Adrenal gland (tissue), 5 donors: Measurements from ENCODE around the gene SPATA16.

Experiments
- POLR2A ChIP-seq, 2 donors: fragments of 450-650 bp; IDR thresholded peaks; one replicate each; pipeline ENCODE4 v1.6.1; 2017; ENCODE audit warnings: antibody characterized with exemption in 2 of 2, mild to moderate bottlenecking in 2 of 2, moderate library complexity in 1 of 2
- TF ChIP-seq, protein P1 (sequence below), 6 experiments: fragments of 450-650 bp in 4 of 6; fragments of 200-600 bp in 2 of 6; sonication (generic) in 1 of 6; IDR thresholded peaks; 1 replicate in 5 of 6; 2 replicates in 1 of 6; pipeline versions ENCODE4 v1.5.1 to v1.8.0; 2016 to 2021; ENCODE audit warnings: antibody characterized with exemption in 6 of 6, mild to moderate bottlenecking in 2 of 6, moderate library complexity in 1 of 6
- donor health status: DM: no; HTN: no; CAD: no.

DNA sequence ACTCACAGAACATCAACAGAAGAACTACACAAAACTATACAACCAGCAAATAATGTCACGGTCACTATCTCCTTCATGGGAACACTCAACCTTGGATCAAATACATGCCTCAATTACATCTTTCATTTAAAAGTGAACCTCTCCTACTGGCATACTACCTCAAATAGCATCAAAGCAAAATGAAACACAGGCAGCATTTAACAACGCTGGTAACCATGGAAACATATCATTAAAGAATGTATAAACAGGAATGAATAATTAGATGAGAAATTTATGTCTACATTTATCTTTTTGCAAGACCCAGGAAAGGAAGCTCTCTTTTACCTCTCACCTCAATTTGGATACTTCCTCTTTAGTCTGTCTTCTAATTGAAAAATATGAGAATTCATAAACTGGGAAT lies 172.4 kb downstream of the SPATA16 start:
- no peak for TF ChIP-seq POLR2A (IDR thresholded peaks at IDR 0.05)
- TF ChIP-seq, protein P1, sequence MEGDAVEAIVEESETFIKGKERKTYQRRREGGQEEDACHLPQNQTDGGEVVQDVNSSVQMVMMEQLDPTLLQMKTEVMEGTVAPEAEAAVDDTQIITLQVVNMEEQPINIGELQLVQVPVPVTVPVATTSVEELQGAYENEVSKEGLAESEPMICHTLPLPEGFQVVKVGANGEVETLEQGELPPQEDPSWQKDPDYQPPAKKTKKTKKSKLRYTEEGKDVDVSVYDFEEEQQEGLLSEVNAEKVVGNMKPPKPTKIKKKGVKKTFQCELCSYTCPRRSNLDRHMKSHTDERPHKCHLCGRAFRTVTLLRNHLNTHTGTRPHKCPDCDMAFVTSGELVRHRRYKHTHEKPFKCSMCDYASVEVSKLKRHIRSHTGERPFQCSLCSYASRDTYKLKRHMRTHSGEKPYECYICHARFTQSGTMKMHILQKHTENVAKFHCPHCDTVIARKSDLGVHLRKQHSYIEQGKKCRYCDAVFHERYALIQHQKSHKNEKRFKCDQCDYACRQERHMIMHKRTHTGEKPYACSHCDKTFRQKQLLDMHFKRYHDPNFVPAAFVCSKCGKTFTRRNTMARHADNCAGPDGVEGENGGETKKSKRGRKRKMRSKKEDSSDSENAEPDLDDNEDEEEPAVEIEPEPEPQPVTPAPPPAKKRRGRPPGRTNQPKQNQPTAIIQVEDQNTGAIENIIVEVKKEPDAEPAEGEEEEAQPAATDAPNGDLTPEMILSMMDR (IDR thresholded peaks at IDR 0.05), result no peak
